Measurements from ENCODE around the gene HTR5A. TPM values are rescaled to one million over a fixed set of nuclear protein-coding genes. Genes with fewer than 3 reads are reported as not detected.

HTR5A gene
- total and polyA plus RNA-seq, 10 of the 15 experiments (the other 5 are each of a cell fraction or from before 2014, with no cell fraction given), result not detected

GRCh38 chr7:155059703-155060102, 10.4 kb upstream of the HTR5A start:
- FAIRE-seq, result no peak
- no peak for DNase-seq (ENCODE audit: low read depth, low spot score)
- ChIA-PET CTCF (no interaction called here), SMC1A (ENCODE audit: uncharacterized antibody, unreplicated experiment) (no interaction called here), POLR2A (no interaction called here), RAD21 (ENCODE audit: unreplicated experiment) (no interaction called here)
- Histone ChIP-seq H3K36me3 (ENCODE audit: control insufficient read depth in 2 of 2, insufficient read depth in 2 of 2, low read length in 1 of 2) (no peaks in the 10 kb centered on the region), H3K27ac (ENCODE audit: control insufficient read depth, insufficient read depth) (no peak overlapping the region), H3K4me1 (ENCODE audit: control insufficient read depth, insufficient read depth, low read length) (no peaks in the 10 kb centered on the region), H3K4me2 (ENCODE audit: control insufficient read depth, insufficient read depth) (no peak overlapping the region), H3K79me2 (ENCODE audit: control insufficient read depth, insufficient read depth, low read length) (no peaks in the 10 kb centered on the region), H2AFZ (ENCODE audit: control insufficient read depth, low read depth, low read length) (no peak overlapping the region), H3K27me3 (replicated peaks in 1 of 2; ENCODE audit: control insufficient read depth in 2 of 2, insufficient read depth in 2 of 2, low read length in 1 of 2) (no peaks in the 10 kb centered on the region), H3K4me3 (no peak overlapping the region), H3K9me3 (replicated peaks; ENCODE audit: control insufficient read depth, insufficient read depth, low read length) (no peaks in the 10 kb centered on the region), H3K9ac (ENCODE audit: control insufficient read depth, insufficient read depth, low read length) (no peak overlapping the region), H4K20me1 (ENCODE audit: control insufficient read depth, insufficient read depth) (no peaks in the 10 kb centered on the region)
- TF ChIP-seq ATF7 (IDR thresholded peaks at IDR 0.05; ENCODE audit: low read depth), result no peak
- no peak for ATAC-seq
- WGBS (ENCODE audit: insufficient coverage, insufficient replicate concordance, low lambda C conversion rate, missing lambda C conversion rate), result 9% methylated on average over 5 of the region's 5 CpGs
- in situ Hi-C loops (cut with MboI) (no loop called here), intact Hi-C loops (cut with micrococcal nuclease; ENCODE audit: unreplicated experiment) (no loop called here)
- no TSS peak for BruUV-seq (replicated peaks)

GRCh38 chr7:155062411-155062810, 7.7 kb upstream of the HTR5A start:
- DNase-seq (ENCODE audit: low read depth, low spot score) (no peak), FAIRE-seq (no peak), ATAC-seq (no peak)
- RAD21 ChIA-PET (ENCODE audit: unreplicated experiment), result no interaction called here
- Histone ChIP-seq H3K4me3 (no peak overlapping the region), H3K36me3 (ENCODE audit: control insufficient read depth in 2 of 2, insufficient read depth in 2 of 2, low read length in 1 of 2) (no peaks in the 10 kb centered on the region), H3K9ac (ENCODE audit: control insufficient read depth, insufficient read depth, low read length) (no peak overlapping the region), H3K27me3 (replicated peaks in 1 of 2; ENCODE audit: control insufficient read depth in 2 of 2, insufficient read depth in 2 of 2, low read length in 1 of 2) (no peaks in the 10 kb centered on the region), H3K4me1 (ENCODE audit: control insufficient read depth, insufficient read depth, low read length) (no peaks in the 10 kb centered on the region), H2AFZ (ENCODE audit: control insufficient read depth, low read depth, low read length) (no peak overlapping the region), H4K20me1 (ENCODE audit: control insufficient read depth, insufficient read depth) (no peaks in the 10 kb centered on the region), H3K27ac (ENCODE audit: control insufficient read depth, insufficient read depth) (no peak overlapping the region), H3K79me2 (ENCODE audit: control insufficient read depth, insufficient read depth, low read length) (no peaks in the 10 kb centered on the region), H3K9me3 (replicated peaks; ENCODE audit: control insufficient read depth, insufficient read depth, low read length) (no peaks in the 10 kb centered on the region), H3K4me2 (ENCODE audit: control insufficient read depth, insufficient read depth) (no peak overlapping the region)
- BruUV-seq (replicated peaks), result no TSS peak
- SMC1A ChIA-PET (ENCODE audit: uncharacterized antibody, unreplicated experiment), result no interaction called here
- intact Hi-C loops (cut with micrococcal nuclease; ENCODE audit: unreplicated experiment) (no loop called here), in situ Hi-C loops (cut with MboI) (no loop called here)
- CTCF ChIA-PET, result no interaction called here
- POLR2A ChIA-PET, result no interaction called here
- WGBS (ENCODE audit: insufficient coverage, insufficient replicate concordance, low lambda C conversion rate, missing lambda C conversion rate), result 0% methylated on average over 5 of the region's 5 CpGs
- TF ChIP-seq PRDM15 (CRISPR knock-in tag; IDR thresholded peaks at IDR 0.05) (no peak), E4F1 (IDR thresholded peaks at IDR 0.05; ENCODE audit: borderline replicate concordance, partially characterized antibody) (no peak), PAX8 (IDR thresholded peaks at IDR 0.05) (no peak), HDGF (IDR thresholded peaks at IDR 0.05) (no peak), POLR2AphosphoS5 (IDR thresholded peaks at IDR 0.05; ENCODE audit: low read length) (no peak), ESRRA (IDR thresholded peaks at IDR 0.05; ENCODE audit: low read length) (no peak), KAT2A (conservative IDR thresholded peaks at IDR 0.05; ENCODE audit: control insufficient read depth, low read depth, low read length) (no peak), PBX3 (IDR thresholded peaks at IDR 0.05; ENCODE audit: insufficient replicate concordance, low read depth, low read length) (no peak), YY1 (IDR thresholded peaks at IDR 0.05; ENCODE audit: low read depth, low read length) (no peak), JUNB (IDR thresholded peaks at IDR 0.05) (no peak), WRNIP1 (IDR thresholded peaks at IDR 0.05; ENCODE audit: borderline replicate concordance, low read depth, low read length) (no peak)

Measured in GM12878 (cell line).